Measurements from ENCODE around the gene DNAH11.
"Not testable (repeated sequence)": the region's sequence is repeated elsewhere in the genome, so short reads cannot be mapped to it uniquely, and the experiment has no call there.

The DNAH11 gene

DNA sequence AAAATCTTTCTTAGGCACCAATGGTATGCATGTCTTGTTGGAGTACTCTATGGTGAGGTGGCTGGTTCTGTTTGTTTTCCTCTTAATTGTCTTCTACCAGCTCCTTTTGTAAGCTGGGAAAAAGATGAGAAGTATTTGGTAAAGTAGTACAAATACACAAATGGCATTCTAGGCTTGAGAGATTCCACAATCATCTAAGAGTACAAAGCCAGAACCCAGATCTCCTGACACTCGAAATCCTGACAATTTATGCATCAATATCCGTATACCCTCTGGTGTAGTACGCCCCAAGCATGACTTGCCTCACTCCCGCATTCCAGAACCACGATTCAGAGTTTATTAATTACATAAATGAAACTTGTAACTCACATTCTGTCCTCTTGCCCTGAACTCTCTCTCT lies 359.4 kb downstream of the DNAH11 start:
- DNase-seq, result no peak

DNA sequence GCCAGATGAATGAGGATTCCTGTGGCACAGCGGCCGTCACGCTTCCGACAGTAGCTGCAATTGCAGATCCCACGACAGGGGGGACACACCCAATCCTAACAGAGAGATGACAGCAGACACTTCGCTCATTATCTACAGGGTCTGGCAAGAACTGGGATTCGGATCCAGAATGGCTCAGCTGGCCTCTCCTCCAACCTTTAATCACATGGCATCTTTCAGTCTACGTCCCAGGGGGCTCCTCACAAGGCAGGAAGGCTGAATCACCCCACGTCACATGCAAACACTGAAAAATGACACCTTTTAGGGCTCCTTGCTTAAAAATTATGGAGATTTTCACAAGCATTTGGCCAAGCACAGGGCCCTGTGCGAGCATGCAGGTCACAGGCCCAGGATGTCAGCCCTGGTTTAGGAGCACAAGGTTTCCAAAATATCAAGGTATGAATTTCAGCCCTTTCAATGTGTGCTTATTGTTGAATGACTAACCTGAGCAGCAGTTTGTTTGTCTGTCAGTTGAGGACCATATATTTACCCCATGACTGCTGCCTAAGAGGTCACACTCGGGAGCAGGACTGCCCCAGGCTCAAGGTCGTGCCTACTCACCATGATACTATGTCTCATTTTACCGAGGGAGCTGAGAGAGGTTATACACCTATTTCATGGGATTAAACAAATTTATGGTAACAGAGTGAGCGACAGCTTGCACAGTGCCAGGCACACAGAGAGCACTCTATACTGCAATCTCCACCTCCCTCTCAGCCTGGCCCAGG lies 360.4 kb downstream of the DNAH11 start:
- DNase-seq, result no peak

DNA sequence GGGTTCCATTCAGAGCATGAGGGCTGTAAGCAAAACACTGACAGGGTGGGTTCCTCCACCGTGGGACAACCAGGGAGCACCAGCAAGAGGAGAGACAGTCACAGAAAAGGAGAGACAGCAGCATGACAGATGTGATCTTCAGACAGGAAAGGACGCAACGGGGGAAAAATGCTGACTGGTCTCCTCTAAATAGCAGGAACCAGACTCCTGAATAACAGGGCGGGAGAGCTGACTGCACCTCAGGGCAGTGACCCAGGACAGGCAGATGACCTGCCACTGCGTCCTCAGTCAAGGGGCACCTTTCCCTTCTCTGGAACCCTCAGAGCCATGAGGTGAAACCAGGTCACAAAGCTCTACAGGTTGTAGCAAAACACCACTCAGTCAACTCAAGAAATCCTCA lies 365.9 kb downstream of the DNAH11 start:
- no peak for DNase-seq

DNA sequence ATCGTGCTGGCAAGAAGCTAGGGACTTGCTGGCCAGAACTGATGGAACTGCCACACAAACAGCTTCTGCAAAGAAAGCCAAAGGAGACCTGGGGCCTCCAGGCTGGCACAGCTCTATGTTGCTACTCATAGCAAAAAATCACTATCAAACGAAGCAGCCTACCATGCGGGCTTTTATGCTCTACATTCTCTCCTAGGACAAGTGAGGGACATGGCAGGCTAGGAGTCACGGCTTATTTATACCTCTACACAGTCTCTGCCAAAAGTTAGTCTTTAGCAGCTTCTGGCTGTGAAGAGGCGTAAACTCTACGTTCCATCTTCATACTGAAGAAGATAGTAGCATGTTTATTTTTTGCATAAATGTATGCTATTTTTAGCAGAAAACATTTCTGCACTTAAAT lies 367.4 kb downstream of the DNAH11 start:
- DNase-seq, result no peak

DNA sequence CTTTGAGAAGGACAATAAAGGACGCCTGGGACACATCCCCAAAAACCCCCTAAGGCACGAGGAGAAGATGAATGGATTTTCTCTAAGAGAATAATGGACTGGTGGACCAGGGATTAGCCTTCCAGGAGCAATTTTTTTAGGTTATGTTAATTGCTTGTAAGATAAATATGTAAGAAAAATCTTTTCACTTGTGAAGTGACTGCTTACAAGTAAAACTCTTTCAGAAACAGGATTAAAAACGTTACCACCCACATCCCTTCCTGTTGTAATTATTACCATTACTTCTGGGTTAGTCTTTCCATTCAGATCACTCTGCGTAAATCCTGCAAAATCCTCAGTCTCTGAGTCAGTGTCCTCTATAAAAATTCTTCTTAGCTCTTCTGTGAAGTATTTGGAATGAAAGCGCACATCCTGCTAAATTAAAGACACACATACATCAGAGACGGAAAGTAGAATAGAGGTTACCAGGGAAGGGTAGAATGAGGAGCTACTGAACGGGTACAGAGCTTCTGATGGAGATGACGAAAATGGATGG lies 368.6 kb downstream of the DNAH11 start:
- DNase-seq, result no peak

DNA sequence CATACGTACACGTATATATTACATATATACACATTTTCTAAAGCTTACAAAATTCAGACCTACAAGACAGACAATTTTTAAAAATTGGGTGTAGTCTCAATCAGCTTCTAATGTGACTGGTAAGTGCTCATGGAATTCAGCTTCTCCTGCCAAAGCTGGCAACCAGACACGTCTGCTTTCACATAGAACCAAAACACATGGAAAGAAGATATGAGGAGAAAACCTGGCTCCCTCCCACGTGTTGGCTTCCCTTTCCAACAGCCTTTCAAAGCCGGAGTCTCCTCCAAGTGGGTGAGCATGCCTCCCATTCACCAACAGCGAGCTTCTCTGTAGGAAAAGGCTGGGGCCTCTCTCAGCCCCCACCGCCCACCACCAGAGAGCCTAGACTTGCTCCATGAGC lies 369.5 kb downstream of the DNAH11 start:
- no peak for DNase-seq

DNA sequence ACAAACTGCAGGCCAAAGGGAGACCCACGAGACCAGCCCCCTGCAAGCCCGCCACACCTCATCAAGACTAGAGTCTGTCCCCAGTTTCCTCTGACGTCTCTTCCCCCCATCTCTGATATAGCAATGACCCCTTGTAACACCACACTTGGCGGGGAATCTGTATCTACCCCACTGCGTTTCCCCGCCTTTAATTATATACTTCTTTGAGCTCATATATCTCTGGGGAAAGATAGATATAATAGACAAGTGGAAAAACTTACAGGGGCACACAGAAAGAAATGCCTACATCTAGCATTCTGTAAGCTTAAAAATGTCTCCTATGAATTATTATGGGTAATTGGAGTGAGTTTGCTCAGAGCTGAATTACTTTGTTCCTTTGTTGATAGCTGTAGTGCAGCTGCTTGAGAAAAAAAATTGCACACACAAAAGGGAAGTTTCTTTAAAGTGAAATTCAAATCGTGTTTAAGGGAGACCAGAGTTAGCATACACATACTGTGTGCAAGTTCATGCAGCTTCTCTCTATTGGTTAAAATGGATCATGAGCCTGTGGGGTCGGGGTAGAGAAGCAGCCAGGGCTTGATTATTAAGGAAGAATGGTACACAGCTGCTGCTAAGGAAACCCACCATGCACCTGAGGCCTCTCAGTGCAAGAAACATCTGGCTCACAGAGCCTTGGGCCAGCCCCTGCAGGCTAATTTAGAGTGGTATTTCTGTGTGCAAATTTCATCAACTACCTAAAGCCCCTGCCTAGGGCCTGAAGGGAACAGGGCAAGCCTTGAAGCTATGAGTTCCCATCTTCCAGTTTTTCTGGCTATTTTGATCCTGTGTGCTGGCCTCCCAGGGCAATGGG lies 370.3 kb downstream of the DNAH11 start:
- no peak for DNase-seq

DNA sequence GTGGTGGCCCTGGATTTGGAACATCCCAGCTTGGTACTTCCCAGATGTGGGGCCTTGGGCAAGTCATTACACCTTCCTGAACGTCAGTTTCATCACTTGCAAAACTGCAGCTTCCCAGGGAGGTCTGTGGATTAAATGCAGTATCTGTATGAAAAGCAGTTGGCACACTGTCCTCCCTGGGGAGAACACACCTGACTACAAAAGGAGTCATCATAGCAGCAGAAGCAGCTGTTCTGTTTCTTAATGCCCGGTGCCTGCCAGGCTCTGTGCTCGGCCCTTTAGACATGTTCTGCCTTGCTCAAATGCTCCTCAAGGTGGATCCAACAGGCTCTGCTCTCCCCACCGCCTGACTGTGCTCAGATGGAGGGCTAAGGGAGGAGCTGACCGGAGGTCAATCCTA lies 371.8 kb downstream of the DNAH11 start:
- no peak for DNase-seq

DNA sequence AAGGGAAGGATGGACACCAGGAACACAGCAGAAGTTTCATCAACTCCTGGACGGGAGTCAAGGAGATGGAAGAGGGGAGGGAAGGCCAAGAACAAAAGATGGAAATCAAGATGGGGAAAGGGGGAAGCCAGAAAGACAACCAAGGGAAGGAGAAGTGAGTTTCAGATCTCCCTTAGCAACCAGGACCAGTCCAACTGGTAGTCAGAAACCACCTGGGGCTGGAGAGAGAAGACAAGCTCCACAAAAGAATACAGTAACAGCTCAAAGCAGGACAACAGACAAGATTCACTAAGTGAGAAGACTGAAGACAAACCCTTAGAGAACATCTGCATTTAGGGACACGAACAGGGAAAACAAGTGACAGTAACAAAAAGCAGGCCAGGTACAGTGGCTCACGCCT lies 372.3 kb downstream of the DNAH11 start:
- no peak for DNase-seq

DNA sequence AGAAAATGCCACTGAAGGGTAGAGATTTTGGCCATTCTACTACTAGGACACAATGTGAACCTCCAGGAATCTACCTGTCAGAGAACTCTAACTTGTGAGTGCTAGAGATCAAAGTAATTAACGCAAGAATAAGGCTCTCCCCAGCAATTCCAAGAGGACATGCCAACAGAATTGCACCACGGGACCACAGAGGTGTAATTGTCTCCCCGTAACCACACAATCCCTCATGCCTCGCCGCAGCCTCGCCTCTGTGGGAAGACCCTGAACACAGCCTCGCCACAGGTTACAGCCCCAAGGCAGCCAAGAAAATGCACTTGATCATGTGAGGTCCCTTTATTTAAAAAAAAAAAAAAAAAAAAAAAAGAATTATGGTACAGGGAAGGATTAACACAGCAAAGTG lies 373.3 kb downstream of the DNAH11 start:
- no peak for DNase-seq

DNA sequence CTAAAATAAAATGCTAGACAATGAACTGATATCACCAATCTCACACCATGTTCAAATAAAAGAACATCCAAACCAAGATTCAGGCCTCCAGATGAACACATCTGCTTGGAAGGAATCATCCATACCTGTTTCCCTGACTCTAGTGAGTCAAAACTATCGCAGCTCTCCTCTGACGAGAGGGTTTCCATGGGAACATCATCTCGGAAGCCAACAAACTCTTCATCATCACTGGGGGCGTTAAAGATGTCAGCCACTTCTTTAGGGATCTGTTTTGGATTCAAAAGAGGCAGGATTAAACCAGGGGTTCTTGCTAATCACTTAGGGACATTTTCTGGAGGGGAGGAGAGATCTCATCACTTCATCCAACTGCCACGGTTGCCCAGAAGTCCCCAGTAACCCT lies 373.8 kb downstream of the DNAH11 start:
- no peak for DNase-seq

DNA sequence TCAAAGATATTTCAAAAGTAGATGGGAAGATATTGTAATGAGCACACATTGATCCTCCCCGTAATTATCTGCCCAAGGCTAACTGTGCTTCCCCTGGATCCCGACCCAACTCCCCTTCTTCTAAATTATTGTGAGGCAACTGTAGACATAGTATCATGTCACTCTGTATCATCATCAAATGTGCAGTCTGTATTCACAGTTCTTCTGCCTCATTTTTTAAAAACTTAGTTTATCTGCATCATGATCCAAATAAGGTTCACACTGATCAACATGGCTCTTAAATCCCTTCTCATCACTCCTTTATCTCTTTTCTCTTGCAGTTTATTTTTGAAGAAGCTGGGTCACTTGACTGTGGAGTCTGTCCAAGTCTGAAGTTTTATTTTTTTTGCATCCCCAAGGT lies 375.4 kb downstream of the DNAH11 start:
- no peak for DNase-seq

DNA sequence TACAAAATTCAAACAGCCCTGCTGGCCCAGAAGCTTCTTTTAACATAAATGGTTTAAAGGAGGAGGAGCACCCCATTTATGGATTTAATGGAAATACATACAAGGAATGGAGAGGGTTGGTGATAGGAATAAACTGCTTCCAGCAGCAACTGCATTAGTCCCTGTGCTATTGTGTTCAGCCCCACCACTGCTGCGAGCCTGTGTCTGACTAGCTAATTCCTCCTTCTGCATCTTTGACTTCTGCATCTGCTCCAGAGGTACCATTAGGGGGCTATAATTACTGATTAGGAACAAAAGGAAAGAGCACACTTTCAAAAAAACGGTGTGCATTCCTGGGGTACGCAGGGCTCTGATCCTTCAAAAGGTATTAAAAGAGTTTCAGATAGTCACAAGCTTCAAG lies 378.1 kb downstream of the DNAH11 start:
- no peak for DNase-seq

DNA sequence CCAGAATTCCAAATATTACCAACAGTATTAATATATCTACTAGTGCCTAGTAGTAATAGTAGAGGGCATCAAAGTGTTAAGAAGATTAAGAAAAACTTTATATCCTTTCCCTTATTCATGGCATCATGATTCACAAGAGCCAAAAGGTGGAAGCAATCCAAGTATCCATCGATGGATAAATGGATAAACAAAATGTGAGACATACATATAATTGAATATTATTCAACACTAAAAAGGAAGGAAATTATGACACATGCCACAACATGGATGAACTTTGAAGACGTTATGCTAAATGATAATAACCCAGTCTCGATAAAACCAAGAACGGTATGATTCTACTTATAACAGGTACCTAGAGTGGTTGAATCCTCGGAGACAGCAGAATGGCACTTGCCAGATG lies 379.8 kb downstream of the DNAH11 start:
- no peak for DNase-seq

DNA sequence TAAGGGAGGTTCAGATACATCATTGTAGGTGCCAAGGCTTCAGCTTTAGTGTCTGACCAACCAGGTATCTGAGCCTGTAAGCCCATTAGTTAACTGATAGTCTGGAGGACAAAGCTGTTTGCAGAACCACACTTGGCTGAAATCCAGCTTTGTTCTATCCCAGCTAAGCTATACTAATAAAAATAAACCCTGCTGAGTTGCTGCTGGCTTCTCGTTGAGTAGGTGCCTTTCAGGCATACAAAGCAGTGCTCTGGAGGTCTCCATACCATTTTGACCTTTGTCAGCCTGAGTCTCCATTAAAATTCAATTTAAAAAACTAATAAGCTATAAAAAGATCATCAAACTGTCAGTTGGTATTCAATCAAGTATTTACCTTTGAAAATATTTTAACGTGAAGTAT lies 380.8 kb downstream of the DNAH11 start:
- DNase-seq, result no peak

DNA sequence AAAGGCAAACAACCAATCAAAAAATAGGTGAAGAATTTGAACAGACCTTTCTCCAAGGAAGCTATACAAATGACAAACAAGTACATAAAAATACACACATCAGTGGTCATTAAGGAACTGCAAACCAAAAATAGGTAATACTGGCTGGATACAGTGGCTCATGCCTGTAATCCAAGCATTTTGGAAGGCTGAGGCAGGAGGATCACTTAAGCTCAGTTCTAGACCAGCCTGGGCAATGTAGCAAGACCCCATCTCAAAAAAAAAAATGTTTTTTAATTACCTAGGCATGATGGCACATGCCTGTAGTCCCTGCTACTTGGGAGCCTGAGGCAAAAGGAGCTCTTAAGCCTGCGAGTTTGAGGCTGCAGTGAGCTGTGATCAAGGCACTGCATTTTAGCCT lies 383.6 kb downstream of the DNAH11 start:
- DNase-seq, result no peak

DNA sequence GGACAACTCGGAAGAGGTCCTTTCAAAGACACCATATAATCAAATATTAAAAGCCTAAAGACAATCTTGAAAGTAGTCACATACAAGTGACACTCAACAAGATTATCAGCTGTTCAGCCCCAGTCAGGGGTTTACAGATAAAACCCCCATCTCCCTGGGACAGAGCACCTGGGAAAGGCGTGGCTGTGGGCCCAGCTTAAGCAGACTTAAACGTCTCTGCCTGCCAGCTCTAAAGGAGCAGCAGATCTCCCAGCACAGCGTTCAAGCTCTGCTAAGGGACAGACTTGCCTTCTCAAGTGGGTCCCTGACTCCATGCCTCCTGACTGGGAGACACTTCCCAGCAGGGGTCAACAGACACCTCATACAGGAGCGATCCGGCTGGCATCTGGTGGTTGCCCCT lies 384.9 kb downstream of the DNAH11 start:
- no peak for DNase-seq

DNA sequence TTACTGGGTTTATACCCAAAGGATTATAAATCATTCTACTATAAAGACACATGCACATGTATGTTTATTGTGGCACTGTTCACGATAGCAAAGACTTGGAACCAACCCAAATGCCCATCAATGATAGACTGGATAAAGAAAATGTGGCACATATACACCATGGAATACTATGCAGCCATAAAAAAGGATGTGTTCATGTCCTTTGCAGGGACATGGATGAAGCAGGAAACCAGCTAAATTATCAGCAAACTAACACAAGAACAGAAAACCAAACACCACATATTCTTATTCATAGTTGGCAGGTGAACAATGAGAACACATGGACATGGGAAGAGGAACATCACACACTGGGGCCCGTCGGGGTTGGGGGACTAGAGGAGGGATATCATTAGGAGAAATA lies 390.5 kb downstream of the DNAH11 start:
- DNase-seq, result not testable (repeated sequence)

DNA sequence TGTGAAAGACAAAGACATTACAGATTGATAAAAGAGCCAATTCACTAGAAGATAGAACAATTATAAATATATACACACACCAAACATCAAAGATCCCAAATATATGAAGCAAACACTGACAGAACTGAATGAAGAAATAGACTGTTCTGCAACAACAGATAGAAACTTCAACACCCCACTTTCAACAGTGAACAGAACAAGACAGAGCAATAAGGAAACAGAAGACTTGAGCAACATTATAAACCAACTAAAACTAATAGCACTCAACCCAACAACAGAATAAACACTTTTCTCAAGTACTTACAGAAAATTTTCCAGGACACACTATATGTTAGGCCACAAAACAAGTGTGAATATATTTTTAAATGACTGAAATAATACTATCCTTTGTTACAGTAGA lies 392.0 kb downstream of the DNAH11 start:
- no peak for DNase-seq

DNA sequence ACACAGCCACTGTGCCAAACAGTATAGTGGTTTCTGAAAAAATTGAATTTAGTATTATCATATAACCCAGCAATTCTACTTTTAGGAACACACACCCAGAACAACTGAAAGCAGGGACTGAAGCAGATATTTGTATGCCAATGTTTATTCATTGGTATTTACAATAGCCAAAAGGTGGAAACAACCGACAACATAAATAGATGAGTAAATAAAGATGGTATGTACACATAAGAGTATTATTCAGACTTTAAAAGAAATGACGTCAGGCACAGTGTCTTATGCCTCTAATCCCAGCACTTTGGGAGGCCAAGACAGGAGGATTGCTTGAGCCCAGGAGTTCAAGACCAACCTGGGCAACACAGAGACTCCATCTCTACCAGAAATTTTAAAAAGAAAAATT lies 395.6 kb downstream of the DNAH11 start:
- DNase-seq, result no peak

DNA sequence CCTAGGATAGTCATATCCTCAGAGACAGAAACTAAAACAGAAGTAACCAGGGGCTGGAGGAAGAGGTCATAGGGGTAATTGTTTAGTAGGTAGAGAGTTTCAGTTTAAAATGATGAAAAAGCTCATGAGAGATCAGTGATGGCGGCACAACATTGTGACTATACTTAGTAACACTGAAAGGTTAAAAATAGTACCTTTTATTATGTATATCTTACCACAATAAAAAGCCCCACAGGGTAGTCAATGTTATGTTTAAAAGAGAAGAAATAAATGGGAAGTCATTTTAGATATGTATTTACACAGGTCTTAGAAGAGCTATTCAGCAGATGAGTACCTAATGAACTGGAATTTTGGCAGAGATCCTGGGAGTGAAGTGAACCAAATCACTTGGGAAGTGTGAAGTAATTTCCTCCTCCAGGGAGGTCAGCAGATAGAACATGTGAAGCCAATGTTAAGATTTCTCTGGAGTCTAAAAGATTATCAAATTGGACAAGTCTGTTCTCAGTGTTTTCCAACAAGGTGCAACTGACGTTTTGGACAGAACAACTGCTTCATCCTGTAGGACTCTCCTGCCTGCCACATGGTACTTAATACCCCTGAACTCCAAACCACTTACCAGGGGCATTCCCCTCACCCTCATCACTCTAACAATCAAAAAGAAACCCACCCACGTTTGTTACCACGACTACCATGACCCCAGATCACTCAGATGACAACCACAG lies 396.5 kb downstream of the DNAH11 start:
- DNase-seq, result no peak

DNA sequence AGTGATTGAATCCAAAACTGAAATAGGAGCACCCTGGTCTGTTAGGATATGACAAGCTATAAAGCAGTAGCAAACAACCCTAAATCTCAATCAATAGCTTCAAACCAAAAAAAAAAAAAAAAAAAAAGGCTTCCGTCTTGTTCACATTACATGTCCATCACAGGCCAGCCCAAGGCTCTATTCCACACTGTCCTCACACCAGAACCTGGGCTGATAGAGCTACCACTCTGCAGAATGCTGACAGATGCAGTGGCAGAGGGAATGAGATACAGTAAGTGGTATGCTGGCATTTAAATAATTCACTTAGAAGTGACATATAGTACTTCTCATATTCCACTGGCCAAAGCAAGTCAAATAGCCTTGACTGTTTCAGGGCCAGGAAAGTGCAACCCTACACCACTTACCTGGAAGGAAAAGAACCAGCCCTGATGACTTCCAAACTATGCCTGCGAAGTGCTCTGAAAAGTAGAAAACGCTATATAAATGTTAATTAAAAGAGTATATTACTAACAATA lies 397.1 kb downstream of the DNAH11 start:
- no peak for DNase-seq

DNA sequence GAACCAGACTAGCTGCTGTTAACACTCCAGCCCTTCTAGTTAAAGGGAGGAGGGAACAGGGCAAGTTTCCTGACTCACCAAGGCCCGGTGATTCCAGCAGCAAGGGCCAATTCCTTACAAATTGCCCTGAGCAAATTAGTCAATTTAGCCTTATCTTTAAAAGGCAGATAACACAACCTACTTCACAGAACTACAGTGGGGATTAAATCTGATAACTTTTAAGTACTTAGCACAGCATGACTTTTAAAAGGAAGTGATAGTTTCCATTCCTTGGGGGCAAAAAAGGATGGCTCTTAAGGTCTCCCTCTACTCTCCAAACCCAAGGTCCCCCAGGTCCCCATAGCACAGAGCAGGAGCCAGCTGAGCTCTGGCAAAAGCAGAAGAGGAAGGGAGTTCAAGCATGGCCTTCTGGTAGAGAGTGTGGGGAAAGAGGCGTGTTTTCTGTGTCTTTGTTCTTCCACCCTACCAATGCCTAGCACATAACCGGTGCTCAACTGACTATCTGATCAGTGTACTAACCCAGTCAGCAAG lies 398.8 kb downstream of the DNAH11 start:
- peak; percentile 32 for DNase-seq

Measured in GDM1 (cell line).